ENCODE results near the gene CELA2B.

Gene CELA2B

DNA sequence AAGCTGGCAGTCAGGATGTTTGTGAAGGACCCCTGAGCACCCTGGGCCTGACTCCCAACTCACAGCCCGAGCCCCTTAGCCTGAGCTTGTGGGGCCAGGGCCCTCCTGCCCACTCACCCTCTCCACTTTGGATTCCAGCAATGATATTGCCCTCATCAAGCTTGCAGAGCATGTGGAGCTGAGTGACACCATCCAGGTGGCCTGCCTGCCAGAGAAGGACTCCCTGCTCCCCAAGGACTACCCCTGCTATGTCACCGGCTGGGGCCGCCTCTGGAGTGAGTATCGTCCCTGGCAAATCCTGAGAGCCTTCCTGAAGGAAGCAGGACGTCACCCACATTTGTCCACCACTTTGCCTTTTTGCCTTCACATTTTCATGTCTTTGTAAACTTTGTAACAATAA is 32.6 kb upstream of the CELA2B start:
- CTCF ChIA-PET: interaction anchor here (1.3 to 3.4 kb wide), 2 partner anchors 10 to 120 kb away, joined by 5 to 31 read pairs; no protein-coding TSS in a partner anchor
- TF ChIP-seq CTCF (IDR thresholded peaks at IDR 0.05; ENCODE audit: insufficient read depth, low read length, missing control alignments): no peak
- DNase-seq (ENCODE audit: low read depth, low spot score): no peak
- no peak overlapping the region for H3K4me3 ChIP-seq (ENCODE audit: low read depth, low read length)
- POLR2A ChIA-PET: no interaction called here

DNA sequence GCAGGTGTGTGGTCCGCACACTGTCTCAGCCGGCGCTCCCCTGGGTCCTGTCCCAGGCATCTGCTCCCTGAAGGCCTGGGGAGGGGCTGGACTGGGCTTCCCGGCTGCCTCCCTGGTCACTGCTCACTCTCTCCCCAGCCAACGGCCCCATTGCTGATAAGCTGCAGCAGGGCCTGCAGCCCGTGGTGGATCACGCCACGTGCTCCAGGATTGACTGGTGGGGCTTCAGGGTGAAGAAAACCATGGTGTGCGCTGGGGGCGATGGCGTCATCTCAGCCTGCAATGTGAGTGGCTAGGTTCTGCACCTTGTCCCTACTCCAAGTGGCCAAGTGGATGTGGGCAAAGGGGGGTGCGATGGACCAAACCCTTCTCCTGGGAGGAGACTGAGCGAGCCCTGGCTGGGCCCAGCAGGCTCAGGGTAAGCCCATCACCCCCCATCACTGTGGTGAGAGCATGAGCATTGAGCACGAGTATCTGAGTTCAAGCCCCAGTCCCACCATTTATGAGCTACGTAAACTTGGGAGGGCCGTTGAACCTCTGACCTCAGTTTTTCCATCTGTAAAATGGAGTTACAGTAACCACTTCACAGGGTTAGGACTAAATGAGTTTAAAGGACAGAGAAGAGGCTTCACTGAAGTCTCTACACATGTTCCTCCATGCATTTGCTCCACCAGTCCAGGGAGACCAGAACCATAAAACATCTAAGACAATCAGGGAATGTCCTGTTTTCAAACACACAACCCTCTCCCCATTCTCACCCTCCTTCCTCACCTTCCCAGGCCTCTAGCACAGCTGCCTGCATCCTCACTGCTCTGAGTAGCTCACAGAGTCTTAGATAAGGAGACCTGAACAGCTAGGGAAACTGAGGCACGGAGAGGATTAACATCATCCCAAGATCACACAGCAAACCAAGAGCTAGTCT is 31.2 kb upstream of the CELA2B start:
- ChIA-PET POLR2A (no interaction called here), CTCF (interaction anchor here (3.4 kb wide), 1 partner anchor 12 kb away, joined by 31 read pairs; no protein-coding TSS in a partner anchor)
- no peak for TF ChIP-seq CTCF (IDR thresholded peaks at IDR 0.05; ENCODE audit: insufficient read depth, low read length, missing control alignments)
- DNase-seq (ENCODE audit: low read depth, low spot score): no peak
- no peak overlapping the region for H3K4me3 ChIP-seq (ENCODE audit: low read depth, low read length)

GRCh38 chr1:15445390-15446122 is 30.3 kb upstream of the CELA2B start:
- ChIA-PET POLR2A (no interaction called here), CTCF (interaction anchor here (3.4 kb wide), 1 partner anchor 12 kb away, joined by 31 read pairs; no protein-coding TSS in a partner anchor)
- DNase-seq (ENCODE audit: low read depth, low spot score): no peak
- TF ChIP-seq CTCF (IDR thresholded peaks at IDR 0.05; ENCODE audit: insufficient read depth, low read length, missing control alignments): no peak
- H3K4me3 ChIP-seq (ENCODE audit: low read depth, low read length): no peak overlapping the region

DNA sequence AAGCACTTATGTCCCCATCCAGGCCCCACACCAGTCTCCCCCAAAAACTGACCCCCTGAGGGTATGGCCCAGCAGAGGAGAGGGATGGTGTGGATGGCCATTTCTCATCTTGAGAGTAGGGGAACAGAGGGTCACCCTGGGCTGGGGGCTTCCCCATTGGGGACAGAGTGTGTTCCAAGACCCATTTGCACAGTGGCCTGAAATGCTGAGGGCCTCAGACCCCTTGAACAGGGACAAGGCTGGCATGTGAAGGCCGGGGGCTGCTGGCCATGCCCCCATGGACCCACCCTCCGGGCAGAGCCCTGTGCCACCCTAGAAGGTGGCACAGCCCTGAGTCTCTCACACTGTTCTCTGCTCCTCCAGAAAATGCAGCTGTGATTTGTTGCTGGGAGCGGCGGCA is 29.7 kb upstream of the CELA2B start:
- DNase-seq (ENCODE audit: low read depth, low spot score): no peak
- no peak for TF ChIP-seq CTCF (IDR thresholded peaks at IDR 0.05; ENCODE audit: insufficient read depth, low read length, missing control alignments)
- no peak overlapping the region for H3K4me3 ChIP-seq (ENCODE audit: low read depth, low read length)
- ChIA-PET POLR2A (no interaction called here), CTCF (interaction anchor here (3.5 kb wide), 1 partner anchor 14 kb away, joined by 14 read pairs; no protein-coding TSS in a partner anchor)

DNA sequence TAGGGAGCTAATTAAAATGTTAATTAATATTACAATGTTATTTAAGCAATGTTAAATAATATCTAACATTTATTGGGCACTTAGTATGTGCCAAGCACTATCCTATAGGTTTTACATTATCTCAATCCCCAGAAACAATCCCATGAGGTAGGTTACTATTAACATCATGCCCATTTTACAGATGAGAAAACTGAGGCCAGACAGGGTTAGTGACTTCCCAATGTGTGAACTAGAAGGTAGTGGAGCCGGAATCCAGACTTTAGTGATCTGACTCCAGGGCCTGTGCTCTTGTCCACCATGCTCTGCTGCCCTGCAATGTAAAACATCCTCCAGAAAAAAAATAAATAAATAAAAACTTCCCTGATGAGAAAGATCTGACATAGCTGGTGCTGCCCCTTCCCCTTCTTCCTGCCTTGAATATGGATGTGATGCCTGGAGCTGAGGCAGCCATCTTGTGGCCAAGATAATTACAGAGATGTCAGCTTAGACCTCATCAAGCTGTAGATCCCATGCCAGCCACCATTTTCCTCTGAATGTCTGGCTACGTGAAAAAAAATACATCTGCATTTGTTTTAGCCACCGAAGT is 26.9 kb upstream of the CELA2B start:
- no peak overlapping the region for H3K4me3 ChIP-seq (ENCODE audit: low read depth, low read length)
- DNase-seq (ENCODE audit: low read depth, low spot score): no peak
- POLR2A ChIA-PET: no interaction called here
- CTCF ChIA-PET: interaction anchor here (2.5 to 3.5 kb wide), 2 partner anchors 17 to 125 kb away, joined by 11 to 14 read pairs; no protein-coding TSS in a partner anchor
- no peak for TF ChIP-seq CTCF (IDR thresholded peaks at IDR 0.05; ENCODE audit: insufficient read depth, low read length, missing control alignments)

All from AG04449 (cell line).